Fibroblast of lung (primary cell): ENCODE data around the gene TYSND1.

ENCODE experiments used
- EZH2 ChIP-seq: IDR thresholded peaks from 2 replicates; pipeline ENCODE4 v1.5.1; 2012; ENCODE audit warnings: low read length, control low read depth, mild to moderate bottlenecking; ENCODE audit errors: missing control alignments
- TF ChIP-seq, protein P1 (sequence below), 2 donors: IDR thresholded peaks in 1 of 2; conservative IDR thresholded peaks in 1 of 2; 1 replicate in 1 of 2; 2 replicates in 1 of 2; pipeline ENCODE4 v1.5.1; 2011 to 2012; ENCODE audit warnings: low read length in 2 of 2, control low read depth in 1 of 2, inconsistent platforms in 1 of 2, low read depth in 1 of 2, mild to moderate bottlenecking in 1 of 2

- TF ChIP-seq, protein P1, sequence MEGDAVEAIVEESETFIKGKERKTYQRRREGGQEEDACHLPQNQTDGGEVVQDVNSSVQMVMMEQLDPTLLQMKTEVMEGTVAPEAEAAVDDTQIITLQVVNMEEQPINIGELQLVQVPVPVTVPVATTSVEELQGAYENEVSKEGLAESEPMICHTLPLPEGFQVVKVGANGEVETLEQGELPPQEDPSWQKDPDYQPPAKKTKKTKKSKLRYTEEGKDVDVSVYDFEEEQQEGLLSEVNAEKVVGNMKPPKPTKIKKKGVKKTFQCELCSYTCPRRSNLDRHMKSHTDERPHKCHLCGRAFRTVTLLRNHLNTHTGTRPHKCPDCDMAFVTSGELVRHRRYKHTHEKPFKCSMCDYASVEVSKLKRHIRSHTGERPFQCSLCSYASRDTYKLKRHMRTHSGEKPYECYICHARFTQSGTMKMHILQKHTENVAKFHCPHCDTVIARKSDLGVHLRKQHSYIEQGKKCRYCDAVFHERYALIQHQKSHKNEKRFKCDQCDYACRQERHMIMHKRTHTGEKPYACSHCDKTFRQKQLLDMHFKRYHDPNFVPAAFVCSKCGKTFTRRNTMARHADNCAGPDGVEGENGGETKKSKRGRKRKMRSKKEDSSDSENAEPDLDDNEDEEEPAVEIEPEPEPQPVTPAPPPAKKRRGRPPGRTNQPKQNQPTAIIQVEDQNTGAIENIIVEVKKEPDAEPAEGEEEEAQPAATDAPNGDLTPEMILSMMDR (conservative IDR thresholded peaks at IDR 0.05 in 1 of 2, IDR thresholded peaks at IDR 0.05 in 1 of 2; ENCODE audit: low read depth in 1 of 2, low read length in 2 of 2): no peak
- TF ChIP-seq EZH2: no peak
Observed at GRCh38 chr10:70162151-70162891, 15.8 kb upstream of the TYSND1 start.
